Peyer's patch (tissue), 4 donors: Measurements from ENCODE around the gene DMBX1.

ENCODE experiments used
- CTCF ChIP-seq, 6 experiments: fragments of 450-650 bp in 4 of 6; fragments of 200-600 bp in 2 of 6; sonication (generic) in 1 of 6; IDR thresholded peaks; one replicate each; pipeline ENCODE4 v1.5.1; 2017 to 2019; ENCODE audit warnings: antibody characterized with exemption in 6 of 6, mild to moderate bottlenecking in 3 of 6, moderate library complexity in 1 of 6
- POLR2A ChIP-seq, 2 donors: fragments of 450-650 bp; IDR thresholded peaks; one replicate each; pipeline ENCODE4 v1.5.1; 2017; ENCODE audit warnings: antibody characterized with exemption in 2 of 2, mild to moderate bottlenecking in 2 of 2, moderate library complexity in 2 of 2

GRCh38 chr1:46476673-46477072 lies 13.0 kb upstream of the DMBX1 start:
- no peak for TF ChIP-seq POLR2A (IDR thresholded peaks at IDR 0.05)
- no peak for TF ChIP-seq CTCF (IDR thresholded peaks at IDR 0.05)
